T-helper 9 cell (primary cell): Measurements from ENCODE around the gene SIKE1.
A peak's percentile ranks its signal among the peaks of the same experiment; 100 is the strongest.
"Not testable (repeated sequence)": the region's sequence is repeated elsewhere in the genome, so short reads cannot be mapped to it uniquely, and the experiment has no call there.

Source experiments
- DNase-seq: peaks from one replicate; pipeline ENCODE4 v3.0.0-alpha.2; 2020
- total RNA-seq, 2 donors: gene quantifications; one replicate each; lab custom pipeline; 2026; lab: John Stamatoyannopoulos, UW

The SIKE1 gene
- 69.0 to 81.4 reads per million in 2 donors for total RNA-seq

DNA sequence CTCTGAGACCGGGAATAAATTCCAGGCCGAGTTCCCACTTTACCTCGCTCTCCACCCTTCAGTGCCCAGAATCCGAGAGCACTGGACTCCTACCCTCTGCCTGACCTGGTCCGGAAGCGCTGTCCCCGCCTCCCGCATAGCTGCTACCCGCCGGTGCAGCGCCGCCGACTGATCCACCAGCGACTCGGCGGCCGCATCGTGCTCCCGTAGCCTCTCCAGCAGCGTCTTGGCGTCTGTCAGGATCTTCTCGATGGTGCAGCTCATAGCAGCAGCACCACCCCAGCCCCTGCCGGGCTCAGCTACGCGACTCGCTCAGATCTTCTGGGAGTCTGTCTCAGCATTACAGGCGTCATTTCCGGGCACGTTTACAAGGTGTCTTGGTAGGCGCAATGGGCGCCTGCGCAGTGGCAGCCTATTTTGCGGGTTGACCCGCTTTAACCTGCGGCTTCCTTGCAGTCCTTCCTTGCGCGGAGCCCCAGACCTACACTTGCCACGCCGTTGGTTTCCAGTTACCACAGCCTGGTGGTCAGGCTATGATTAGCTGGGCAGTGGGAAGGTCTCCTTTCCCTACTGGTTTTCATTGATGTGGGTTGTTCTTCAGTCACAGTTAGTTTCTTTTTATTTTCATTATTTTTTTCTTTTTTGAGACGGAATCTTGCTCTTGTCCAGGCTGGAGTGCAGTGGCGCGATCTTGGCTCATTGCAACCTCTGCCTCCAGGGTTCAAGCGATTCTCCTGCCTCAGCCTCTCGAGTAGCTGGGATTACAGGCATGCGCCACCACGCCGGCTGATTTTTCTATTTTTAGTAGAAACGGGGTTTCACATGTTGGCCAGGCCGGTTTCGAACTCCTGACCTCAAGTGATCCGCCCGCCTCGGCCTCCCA lies at the start of gene SIKE1:
TSS of gene SIKE1 (minus strand) at position 342 of the 883 bp plus-strand sequence. CDS start at position 264, 78 bp downstream.
- peak; percentile 90 for DNase-seq

DNA sequence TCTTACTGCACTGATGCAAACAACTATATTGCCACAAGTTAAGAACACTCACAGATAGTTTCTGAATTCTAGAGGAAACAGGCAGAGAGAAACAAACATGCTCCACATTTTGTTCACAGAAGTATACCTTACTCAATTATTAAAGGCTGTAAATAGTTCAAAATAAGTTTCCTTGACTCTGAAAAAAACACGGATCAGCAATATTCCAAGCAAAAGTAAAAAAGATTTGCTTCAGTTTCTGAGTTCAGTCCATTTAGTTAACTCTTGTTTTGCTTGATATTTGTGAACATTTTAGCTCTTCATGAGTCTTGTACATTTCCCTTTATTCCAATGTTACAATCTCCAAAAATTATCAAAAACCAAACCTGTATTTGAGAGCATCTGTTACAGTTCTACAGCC lies 49.6 kb upstream of the SIKE1 start:
- DNase-seq: not testable (repeated sequence)

DNA sequence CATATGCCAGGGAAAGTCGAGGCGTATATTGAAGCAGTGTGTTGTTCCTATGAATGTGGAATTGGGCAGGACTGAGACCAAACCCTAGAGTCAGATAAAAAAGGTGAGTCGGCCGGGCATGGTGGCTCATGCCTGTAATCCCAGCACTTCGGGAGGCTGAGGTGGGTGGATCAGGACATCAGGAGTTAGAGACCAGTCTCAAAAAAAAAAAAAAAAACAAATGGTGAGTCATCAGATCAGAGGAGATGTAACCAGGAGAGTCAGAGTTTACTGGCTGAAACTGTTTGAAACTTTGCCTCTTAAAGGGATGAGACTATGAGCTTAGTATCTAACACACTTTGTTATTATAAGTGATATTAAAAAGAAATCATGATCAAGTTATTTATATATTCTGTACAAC lies 47.8 kb upstream of the SIKE1 start:
- no peak for DNase-seq

DNA sequence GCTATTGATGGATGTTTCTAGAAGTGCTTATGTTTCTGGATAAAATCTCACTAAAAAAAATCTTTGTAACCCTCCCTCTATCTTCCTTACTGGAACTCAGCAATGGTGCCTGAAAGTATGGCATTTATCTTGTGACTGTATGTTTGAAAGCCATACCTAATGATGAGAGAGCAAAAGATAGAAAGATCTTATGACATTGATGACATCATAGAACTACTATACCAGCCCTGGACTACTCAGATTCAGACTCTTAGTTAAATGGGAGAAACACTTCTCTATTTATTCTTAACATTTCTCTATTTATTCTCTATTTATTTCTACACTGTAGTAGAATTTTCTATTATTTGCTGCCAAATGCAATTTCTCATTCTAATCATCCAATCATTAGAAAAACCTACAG lies 41.5 kb upstream of the SIKE1 start:
- DNase-seq: no peak

DNA sequence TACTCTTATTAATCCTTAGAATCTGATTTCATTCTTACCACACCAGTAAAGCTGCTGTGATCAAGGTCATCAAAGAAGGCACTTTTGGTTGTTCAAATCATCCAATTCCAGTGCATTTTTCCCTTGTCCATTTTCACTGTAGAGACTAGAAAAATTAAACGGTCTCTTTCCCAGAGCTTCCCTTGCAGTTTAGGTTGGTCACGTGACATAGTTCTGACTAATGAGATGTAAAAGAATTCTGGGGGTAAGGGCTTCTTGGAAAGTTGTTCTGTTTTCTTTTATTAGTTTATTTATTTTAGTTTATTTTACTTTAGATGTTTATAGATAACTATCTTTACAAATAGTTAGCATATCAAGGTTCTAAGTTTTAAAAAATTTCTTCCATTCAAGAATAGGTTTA lies 39.9 kb upstream of the SIKE1 start:
- no peak for DNase-seq

DNA sequence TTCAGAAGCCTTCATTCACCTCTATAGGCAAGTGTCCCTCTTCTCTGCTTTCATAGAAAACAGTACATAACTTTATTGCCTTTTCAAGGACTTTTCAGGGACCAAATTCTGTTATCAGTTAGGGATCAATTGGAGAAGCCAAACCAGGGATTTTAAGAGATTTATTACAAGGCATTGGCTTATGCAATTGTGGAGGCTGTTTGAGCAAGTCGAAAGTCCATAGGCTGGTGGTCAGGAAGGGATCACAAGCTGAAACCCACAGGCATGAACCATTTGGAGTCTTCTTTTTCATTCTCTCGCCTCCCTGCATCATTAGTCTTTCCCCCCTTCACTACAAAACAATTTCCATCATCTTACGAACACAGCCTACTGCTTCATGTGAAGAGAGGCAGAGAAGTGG lies 39.4 kb upstream of the SIKE1 start:
- DNase-seq: no peak

DNA sequence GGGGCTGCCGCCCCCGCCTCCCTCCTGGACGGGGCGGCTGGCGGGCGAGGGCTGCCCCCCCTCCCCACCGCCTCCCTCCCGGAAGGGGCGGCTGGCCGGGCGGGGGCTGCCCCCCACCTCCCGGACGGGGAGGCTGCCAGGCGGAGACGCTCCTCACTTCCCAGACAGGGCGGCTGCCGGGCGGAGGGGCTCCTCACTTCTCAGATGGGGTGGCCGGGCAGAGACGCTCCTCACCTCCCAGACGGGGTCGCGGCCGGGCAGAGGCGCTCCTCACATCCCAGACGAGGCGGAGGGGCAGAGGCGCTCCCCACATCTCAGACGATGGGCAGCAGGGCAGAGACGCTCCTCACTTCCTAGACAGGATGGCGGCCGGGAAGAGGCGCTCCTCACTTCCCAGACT lies 24.0 kb upstream of the SIKE1 start:
- not testable (repeated sequence) for DNase-seq

DNA sequence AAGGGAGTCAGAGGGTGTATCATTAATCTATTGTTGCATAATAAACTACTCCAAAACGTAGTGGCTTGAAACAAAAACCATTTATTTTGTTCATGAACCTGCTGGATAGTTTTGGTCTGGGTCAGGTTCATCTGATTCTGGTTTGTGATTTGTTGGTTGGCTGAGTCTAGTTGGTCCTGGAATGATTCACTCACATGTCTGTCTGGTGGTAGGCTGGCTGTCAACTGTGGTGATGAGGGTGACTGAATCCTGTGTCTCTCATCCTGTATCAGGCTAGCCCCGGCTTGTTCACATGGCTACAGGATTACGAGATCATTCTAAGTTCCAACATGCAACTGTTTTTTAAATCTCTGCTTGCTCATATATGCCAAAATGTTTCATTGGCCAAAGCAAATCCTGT lies 22.5 kb upstream of the SIKE1 start:
- no peak for DNase-seq

DNA sequence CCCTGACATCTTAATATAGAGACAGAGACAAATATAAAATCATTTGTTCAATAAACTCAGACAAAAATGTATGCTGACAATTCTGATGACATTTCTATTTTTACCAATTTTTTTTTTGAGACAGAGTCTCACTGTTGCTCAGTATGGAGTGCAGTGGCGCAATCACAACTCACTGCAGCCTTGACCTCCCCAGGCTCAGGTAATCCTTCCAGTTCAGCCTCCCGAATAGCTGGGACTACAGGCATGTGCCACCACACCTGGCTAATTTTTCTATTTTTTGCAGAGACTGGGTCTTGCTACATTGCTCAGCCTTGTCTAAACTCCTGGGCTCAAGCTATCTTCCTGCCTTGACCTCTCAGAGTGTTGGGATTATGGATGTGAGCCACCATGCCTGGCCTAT lies 13.6 kb upstream of the SIKE1 start:
- no peak for DNase-seq

DNA sequence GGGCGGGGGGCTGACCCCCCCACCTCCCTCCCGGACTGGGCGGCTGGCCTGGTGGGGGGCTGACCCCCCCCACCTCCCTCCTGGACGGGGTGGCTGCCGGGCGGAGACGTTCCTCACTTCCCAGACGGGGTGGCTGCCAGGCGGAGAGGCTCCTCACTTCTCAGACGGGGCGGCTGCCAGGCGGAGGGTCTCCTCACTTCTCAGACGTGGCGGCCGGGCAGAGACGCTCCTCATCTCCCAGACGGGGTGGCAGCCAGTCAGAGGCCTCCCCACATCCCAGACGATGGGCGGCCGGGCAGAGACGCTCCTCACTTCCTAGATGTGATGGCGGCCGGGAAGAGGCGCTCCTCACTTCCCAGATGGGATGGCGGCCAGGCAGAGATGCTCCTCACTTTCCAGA lies 10.1 kb upstream of the SIKE1 start:
- DNase-seq: not testable (repeated sequence)

DNA sequence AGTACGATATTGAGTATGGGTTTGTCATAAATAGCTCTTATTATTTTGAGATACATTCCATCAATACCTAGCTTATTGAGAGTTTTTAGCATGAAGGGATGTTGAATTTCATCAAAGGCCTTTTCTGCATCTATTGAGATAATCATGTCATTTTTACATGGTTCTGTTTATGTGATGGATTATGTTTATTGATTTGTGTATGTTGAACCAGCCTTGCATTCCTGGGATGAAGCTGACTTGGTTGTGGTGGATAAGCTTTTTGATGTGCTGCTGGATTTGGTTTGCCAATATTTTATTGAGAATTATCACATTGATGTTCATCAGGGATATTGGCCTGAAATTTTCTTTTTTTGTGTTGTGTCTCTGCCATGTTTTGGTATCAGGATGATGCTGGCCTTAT lies 6.0 kb upstream of the SIKE1 start:
- DNase-seq: not testable (repeated sequence)

DNA sequence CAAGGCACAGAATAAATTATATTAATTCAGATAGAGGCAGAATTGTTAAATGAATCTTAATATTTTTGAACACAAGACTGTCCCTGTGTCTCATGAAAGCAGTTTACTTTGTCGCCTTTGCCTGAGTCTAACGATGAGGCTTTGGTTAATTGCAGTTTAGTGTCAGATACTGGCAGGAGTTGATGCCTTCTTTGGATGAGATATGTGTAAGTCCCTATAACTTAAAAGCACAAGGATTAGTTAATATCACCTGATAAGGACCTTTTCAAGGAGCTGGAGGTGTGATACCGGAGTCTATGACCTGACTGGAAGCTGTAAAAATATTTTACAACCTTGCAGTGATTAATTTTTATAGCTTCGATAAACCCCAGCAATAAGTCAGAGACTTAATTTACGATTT lies 2.0 kb upstream of the SIKE1 start:
- no peak for DNase-seq

DNA sequence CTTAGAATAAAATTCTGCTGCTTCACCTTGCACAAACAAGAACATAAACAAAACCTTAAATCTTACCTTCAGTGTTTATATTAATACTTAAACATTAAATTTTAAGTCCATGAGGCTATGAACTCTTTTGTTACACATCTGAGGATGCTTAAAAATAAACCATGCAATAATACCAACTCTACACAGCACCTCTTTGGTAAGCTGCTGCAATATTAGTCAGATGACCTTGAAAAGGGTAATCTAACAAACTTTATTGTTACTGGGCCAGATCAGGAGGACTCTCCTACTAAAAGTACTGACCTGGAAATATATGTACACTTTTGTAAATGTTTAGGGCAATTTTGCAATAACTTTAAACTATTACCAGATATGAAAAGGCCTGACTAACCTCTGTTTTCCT lies 763 bp downstream of the SIKE1 start:
- no peak for DNase-seq

DNA sequence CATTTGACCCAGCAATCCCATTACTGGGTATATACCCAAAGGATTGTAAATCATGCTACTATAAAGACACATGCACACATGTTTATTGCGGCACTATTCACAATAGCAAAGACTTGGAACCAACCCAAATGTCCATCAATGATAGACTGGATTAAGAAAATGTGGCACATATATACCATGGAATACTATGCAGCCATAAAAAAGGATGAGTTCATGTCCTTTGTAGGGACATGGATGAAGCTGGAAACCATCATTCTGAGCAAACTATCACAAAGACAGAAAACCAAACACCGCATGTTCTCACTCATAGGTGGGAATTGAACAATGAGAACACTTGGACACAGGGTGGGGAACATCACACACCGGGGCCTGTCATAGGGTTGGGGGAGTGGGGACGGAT lies 3.8 kb downstream of the SIKE1 start:
- not testable (repeated sequence) for DNase-seq

DNA sequence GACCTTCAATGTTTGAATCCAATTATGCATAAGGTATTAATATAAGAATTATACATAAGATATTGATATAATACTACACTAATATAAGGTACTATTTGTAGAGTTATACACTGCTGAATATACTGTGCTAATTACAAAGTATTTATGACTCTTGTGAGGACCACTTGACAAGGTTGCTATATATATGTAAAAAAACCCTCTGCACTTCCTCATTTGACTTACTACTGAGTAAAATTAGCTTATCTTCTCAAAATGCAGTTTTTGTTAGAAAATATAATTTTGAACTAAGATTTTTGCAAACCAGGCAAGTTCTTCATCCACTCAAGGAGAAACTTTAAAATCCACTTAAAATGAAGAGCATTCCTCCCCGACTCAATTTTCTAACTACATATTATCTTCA lies 8.5 kb downstream of the SIKE1 start:
- no peak for DNase-seq

DNA sequence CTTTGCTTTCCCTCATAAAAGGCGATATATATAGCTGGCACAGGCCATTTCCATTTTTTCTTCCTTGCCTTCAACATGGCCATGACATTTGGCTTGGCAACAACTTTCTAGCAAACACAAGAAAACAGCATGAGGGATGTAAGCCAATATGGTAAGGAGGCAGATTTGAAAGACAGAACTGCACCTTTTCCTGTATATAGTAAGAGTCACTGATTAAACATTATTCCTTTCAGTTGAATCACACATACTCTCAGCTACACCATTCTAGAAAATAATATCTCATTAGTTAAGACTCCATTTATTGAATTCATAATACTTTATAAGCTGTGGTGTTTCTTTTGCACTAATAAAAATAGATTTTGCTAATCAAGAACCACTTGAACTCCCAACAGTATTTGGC lies 9.5 kb downstream of the SIKE1 start:
- DNase-seq: no peak

DNA sequence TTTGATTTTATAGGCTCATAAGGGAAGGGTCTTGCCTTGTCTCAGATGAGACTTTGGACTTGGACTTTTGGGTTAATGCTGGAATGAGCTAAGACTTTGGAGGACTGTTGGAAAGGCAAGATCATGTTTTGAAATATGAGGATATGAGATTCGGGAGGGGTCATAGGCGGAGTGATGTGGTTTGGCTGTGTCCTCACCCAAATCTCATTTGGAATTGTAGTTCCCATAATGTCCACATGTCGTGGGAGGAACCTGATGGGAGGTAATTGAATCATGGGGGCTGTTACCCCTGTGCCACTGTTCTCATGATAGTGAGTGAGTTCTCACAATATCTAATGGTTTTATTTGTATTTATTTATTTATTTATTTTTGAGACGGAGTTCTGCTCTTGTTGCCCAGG lies 15.8 kb downstream of the SIKE1 start:
- no peak for DNase-seq

DNA sequence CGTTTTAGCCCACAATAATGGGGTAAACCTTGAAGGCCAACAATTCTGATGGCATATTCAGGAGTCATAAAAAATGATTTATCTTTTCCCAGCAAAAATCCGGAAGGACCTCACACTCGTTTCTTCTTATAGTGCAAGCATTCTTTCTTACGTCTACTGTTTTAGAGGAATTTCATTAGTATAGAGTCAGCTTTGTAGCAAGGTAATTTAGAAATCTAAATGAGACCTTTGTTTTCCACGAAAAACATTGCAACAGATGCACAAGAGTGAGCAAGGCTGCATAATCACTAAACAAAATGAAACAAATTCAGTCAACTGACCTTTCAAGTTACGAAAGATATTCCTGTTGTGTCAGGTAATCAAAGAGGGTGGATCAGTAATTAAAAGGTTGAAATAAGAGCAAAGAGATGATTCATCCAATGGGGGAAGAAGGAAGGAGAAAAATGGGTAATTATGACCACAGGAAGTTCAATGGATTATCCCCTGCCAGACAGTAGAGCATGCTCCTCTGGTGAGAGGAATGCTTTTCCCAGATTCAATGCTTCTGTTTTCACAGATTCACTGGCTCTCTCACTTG lies 22.1 kb downstream of the SIKE1 start:
- DNase-seq: no peak

DNA sequence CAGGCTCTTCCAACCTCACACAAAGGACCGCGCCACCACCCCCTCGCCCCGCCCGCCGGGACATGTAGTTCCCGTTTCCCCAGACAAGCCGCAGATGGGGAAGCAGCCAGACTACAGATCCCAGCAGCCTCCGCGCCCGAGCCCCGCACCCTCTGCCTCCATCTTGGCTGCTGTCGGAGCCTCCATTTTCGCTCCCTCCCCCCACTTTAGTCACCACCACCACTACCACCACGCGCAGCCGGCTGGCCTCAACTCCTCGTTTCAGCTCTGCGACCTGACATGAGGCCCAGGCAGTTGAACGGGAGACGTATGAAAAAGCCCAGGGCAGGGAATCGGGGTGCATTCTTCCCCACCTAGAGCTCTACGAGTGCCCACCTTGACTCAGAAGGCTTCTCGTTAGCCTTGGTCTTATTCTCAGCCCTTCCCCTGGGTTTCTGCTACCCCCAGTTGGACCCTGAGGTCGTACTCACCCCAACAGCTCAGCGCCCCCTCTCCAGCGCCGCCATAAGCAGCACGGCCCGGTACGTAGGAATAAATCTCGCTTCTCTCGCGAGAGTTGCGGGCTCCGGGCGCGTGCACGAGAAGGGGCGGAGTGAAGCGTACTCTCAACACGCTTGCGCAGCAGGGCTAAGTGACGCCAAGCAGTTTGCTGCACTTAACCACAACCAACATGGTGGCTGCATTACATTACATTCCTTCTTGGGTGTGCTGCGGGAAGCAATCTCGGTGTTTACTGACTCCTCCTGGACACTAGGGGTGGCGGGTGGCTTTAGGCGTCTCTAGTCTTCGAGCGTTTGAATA lies 22.8 kb downstream of the SIKE1 start, which contains the start of gene CSDE1:
TSS of gene CSDE1 (minus strand) at position 530 of the 801 bp plus-strand sequence. CDS start 18,094 bp downstream, outside the sequence.
- peak; percentile 95 for DNase-seq

DNA sequence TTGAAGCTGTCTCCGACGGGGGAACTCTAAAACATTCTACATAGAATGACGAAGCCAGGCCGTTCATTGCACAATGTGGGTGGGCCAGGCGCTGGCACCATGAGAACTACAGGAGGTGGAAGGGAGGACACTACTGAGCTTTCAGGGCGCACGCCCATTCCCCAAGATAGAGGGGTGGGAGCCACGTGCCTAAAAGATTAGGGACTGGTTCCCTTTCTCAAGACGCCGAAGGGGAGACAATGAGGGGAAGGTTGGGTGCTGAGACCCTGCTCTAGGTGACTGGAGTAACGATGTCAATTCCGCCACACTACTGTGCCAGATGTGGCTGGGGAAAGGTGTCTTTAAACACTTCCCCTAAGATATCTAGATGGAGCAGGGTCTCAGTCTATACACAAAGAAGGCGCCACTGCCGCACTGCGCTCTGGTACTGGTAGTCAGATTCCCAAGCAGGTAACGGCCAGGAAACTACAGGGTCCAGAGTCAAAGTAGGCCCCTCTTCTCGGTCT lies 23.5 kb downstream of the SIKE1 start:
- peak; percentile 4 for DNase-seq

DNA sequence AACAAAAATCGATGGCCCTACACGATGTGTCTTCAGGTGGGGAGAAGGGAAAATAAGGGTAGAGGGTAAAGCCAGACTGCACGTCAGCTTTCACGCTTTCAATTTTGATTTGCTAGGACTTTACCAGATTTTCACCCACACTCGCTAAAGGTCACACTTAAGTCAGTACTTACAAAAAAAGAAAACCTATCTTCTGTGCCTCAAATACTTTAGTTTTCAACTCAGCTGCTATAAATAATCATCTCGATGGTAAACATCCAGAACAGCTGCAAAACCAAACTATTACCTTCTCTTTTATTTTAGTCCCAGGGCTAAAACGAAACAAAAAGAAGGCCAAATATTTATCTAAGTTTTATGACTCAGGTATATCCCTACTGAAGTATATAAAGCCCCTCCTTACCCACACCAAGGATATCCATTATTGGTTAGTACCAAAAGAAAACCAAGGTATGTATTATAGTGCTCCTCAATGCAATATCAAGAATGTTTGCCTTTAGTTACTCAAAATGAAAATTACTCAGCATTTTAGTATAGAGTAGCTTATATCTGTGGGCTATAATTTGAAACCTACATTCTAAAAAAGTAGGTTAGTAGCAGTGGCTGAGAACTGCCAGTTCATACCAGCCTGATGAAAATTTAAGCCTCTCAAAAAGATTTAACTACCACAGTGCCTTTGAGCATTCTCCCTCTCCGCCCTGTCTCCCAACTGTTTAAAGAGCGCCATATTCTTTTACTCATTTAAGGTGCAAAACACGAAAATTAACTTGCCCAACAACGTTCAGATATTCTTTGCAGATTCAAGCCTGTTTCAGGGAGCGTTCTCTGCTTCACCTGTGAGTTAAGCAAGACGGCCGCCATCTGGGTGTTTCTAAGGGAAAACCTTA lies 24.2 kb downstream of the SIKE1 start:
- no peak for DNase-seq
